H1 (cell line): ENCODE data around the gene NLK. TPM values are rescaled to one million over a fixed set of nuclear protein-coding genes. Genes with fewer than 3 reads are reported as not detected.

ENCODE experiments used
- CTCF ChIA-PET: fragments of 300-600 bp; sonication (Branson Sonifier 250); formaldehyde crosslinking; loops from one replicate; lab custom pipeline; 2021; ENCODE audit not compliant: partially characterized antibody; lab: Charles Lee
- POLR2A ChIA-PET: fragments of 300-600 bp; sonication (Branson Sonifier 250); formaldehyde crosslinking; loops from one replicate; lab custom pipeline; 2021; ENCODE audit warnings: inconsistent platforms; ENCODE audit not compliant: partially characterized antibody; lab: Charles Lee
- DNase-seq, 2 experiments: peaks; one replicate each; pipeline versions ENCODE4 v3.0.0 to v3.0.0-alpha.2; 2010 to 2022; ENCODE audit warnings: low spot score in 2 of 2, low read depth in 1 of 2, mixed read lengths in 1 of 2
- FAIRE-seq: peaks from 2 replicates; lab custom pipeline; 2011; peaks lifted over from hg19 to GRCh38; lab: Jason Lieb, UNC
- H2AFZ ChIP-seq: 2 replicates; pipeline ENCODE4 v1.8.1; 2012; ENCODE audit warnings: low read length, inconsistent platforms
- H2AK5ac ChIP-seq: 2 replicates; pipeline ENCODE4 v1.6.1; 2013; ENCODE audit warnings: low read depth, low read length
- H2BK120ac ChIP-seq: replicated peaks from 2 replicates; pipeline ENCODE3; 2013; ENCODE audit warnings: low read depth, low read length, inconsistent platforms
- H2BK12ac ChIP-seq: 2 replicates; pipeline ENCODE4 v1.6.1; 2013; ENCODE audit warnings: low read depth, low read length
- H2BK15ac ChIP-seq: 2 replicates; pipeline ENCODE4 v1.6.1; 2013; ENCODE audit warnings: low read length
- H2BK20ac ChIP-seq: 2 replicates; pipeline ENCODE4 v1.6.1; 2013; ENCODE audit warnings: low read length
- H2BK5ac ChIP-seq: 2 replicates; pipeline ENCODE4 v1.6.1; 2013; ENCODE audit warnings: low read depth, low read length
- H3K14ac ChIP-seq: 2 replicates; pipeline ENCODE4 v1.6.1; 2013; ENCODE audit warnings: inconsistent platforms; ENCODE audit not compliant: insufficient read length
- H3K18ac ChIP-seq: 2 replicates; pipeline ENCODE4 v1.6.1; 2013; ENCODE audit warnings: low read length; ENCODE audit errors: extremely low read depth
- H3K23ac ChIP-seq: 2 replicates; pipeline ENCODE4 v1.6.1; 2013; ENCODE audit warnings: inconsistent platforms; ENCODE audit not compliant: insufficient read length
- H3K23me2 ChIP-seq: 2 replicates; pipeline ENCODE4 v1.6.1; 2013; ENCODE audit warnings: low read depth, low read length
- H3K27ac ChIP-seq: 2 replicates; pipeline ENCODE4 v1.6.1; 2011; ENCODE audit warnings: low read depth, low read length, inconsistent platforms
- H3K27me3 ChIP-seq, 4 experiments: replicated peaks in 1 of 4; 1 replicate in 1 of 4; 2 replicates in 3 of 4; pipeline versions ENCODE4 v1.6.1 to v1.8.1; 2011 to 2013; ENCODE audit warnings: low read length in 3 of 4, mild to moderate bottlenecking in 3 of 4, inconsistent platforms in 2 of 4, mixed read lengths in 2 of 4, moderate library complexity in 1 of 4; ENCODE audit not compliant: control insufficient read depth in 3 of 4, insufficient read depth in 3 of 4; ENCODE audit errors: extremely low read depth in 1 of 4
- H3K36me3 ChIP-seq, 4 experiments: 2 replicates each; pipeline versions ENCODE4 v1.6.1 to v1.8.1; 2011 to 2013; ENCODE audit warnings: mild to moderate bottlenecking in 4 of 4, low read length in 3 of 4, moderate library complexity in 2 of 4, control low read depth in 1 of 4, inconsistent platforms in 1 of 4; ENCODE audit not compliant: insufficient read depth in 4 of 4, control insufficient read depth in 2 of 4
- H3K4ac ChIP-seq: replicated peaks from 2 replicates; pipeline ENCODE3; 2013; ENCODE audit warnings: low read length, low read depth, mixed read lengths, inconsistent platforms; ENCODE audit not compliant: insufficient read length
- H3K4me1 ChIP-seq, 4 experiments: replicated peaks in 1 of 4; 1 replicate in 1 of 4; 2 replicates in 3 of 4; pipeline versions ENCODE4 v1.6.1 to v1.8.1; 2011 to 2013; ENCODE audit warnings: low read length in 3 of 4, inconsistent platforms in 2 of 4, mixed read lengths in 1 of 4; ENCODE audit not compliant: insufficient read depth in 4 of 4, control insufficient read depth in 3 of 4
- H3K4me2 ChIP-seq, 2 experiments: 2 replicates each; pipeline versions ENCODE4 v1.6.1 to v1.8.1; 2011 to 2013; ENCODE audit warnings: low read depth in 2 of 2, low read length in 2 of 2, control low read depth in 1 of 2, inconsistent platforms in 1 of 2, mild to moderate bottlenecking in 1 of 2; ENCODE audit not compliant: insufficient read depth in 1 of 2
- H3K4me3 ChIP-seq, 4 experiments: fragments of 200-600, 300-600 bp in 1 of 4; sonication (generic), shearing (Covaris generic), sonication (Bioruptor Twin) in 1 of 4; 2 replicates each; pipeline versions ENCODE4 v1.5.1 to v1.8.1; 2011 to 2016; ENCODE audit warnings: low read length in 4 of 4, low read depth in 3 of 4, control low read depth in 2 of 4, inconsistent platforms in 2 of 4, mild to moderate bottlenecking in 2 of 4, mixed read lengths in 1 of 4, moderate library complexity in 1 of 4; ENCODE audit not compliant: insufficient read depth in 2 of 4; ENCODE audit errors: extremely low read depth in 1 of 4
- H3K56ac ChIP-seq: replicated peaks from 2 replicates; pipeline ENCODE3; 2013; ENCODE audit warnings: low read depth, mild to moderate bottlenecking, mixed read lengths, low read length, inconsistent platforms; ENCODE audit not compliant: insufficient read length
- H3K79me1 ChIP-seq: 2 replicates; pipeline ENCODE4 v1.6.1; 2013; ENCODE audit warnings: low read depth, low read length, control low read depth
- H3K79me2 ChIP-seq, 2 experiments: 2 replicates each; pipeline versions ENCODE4 v1.6.1 to v1.8.1; 2012 to 2013; ENCODE audit warnings: low read length in 2 of 2, mild to moderate bottlenecking in 2 of 2, inconsistent platforms in 1 of 2; ENCODE audit not compliant: insufficient read depth in 2 of 2, control insufficient read depth in 1 of 2
- H3K9ac ChIP-seq, 4 experiments: replicated peaks in 1 of 4; 1 replicate in 1 of 4; 2 replicates in 3 of 4; pipeline versions ENCODE4 v1.6.1 to v1.8.1; 2011 to 2013; ENCODE audit warnings: low read depth in 3 of 4, low read length in 3 of 4, control low read depth in 2 of 4, mild to moderate bottlenecking in 2 of 4, moderate library complexity in 2 of 4, inconsistent platforms in 1 of 4; ENCODE audit errors: extremely low read depth in 1 of 4
- H3K9me3 ChIP-seq, 2 experiments: 2 replicates each; pipeline versions ENCODE4 v1.6.1 to v1.8.1; 2012 to 2013; ENCODE audit warnings: mild to moderate bottlenecking in 2 of 2, moderate library complexity in 2 of 2, control low read depth in 1 of 2, inconsistent platforms in 1 of 2, low read depth in 1 of 2, low read length in 1 of 2, mixed read lengths in 1 of 2; ENCODE audit not compliant: insufficient read depth in 2 of 2
- H4K20me1 ChIP-seq, 2 experiments: replicated peaks in 1 of 2; 2 replicates each; pipeline versions ENCODE3 to v1.8.1; 2011 to 2013; ENCODE audit warnings: inconsistent platforms in 2 of 2, low read length in 2 of 2, mild to moderate bottlenecking in 1 of 2; ENCODE audit not compliant: insufficient read depth in 2 of 2, control insufficient read depth in 1 of 2
- H4K5ac ChIP-seq: 2 replicates; pipeline ENCODE4 v1.6.1; 2013; ENCODE audit warnings: low read length, low read depth, mixed read lengths, inconsistent platforms; ENCODE audit not compliant: insufficient read length
- H4K8ac ChIP-seq: 2 replicates; pipeline ENCODE4 v1.8.0; 2013; ENCODE audit warnings: mild to moderate bottlenecking, moderate library complexity, low read length, inconsistent platforms; ENCODE audit not compliant: insufficient read depth; ENCODE audit errors: extremely low read depth
- H4K91ac ChIP-seq: replicated peaks from 2 replicates; pipeline ENCODE3; 2013; ENCODE audit warnings: low read length, mixed read lengths, inconsistent platforms; ENCODE audit not compliant: insufficient read length
- KDM1A ChIP-seq: fragments of 200-600, 300-600 bp; sonication (generic); IDR thresholded peaks from 2 replicates; pipeline ENCODE4 v1.7.1; 2016; ENCODE audit warnings: mild to moderate bottlenecking, low read length, borderline replicate concordance
- MAFK ChIP-seq: IDR thresholded peaks from 2 replicates; pipeline ENCODE4 v1.6.1; 2012; ENCODE audit warnings: low read depth, mild to moderate bottlenecking, improper control_type of control experiment, low read length
- POLR2A ChIP-seq, 2 experiments: IDR thresholded peaks; 1 replicate in 1 of 2; 2 replicates in 1 of 2; pipeline ENCODE4 v1.6.1; 2011; ENCODE audit warnings: low read depth in 2 of 2, low read length in 2 of 2, mild to moderate bottlenecking in 2 of 2; ENCODE audit errors: control extremely low read depth in 1 of 2
- RNF2 ChIP-seq: fragments of 200-900, 300-1000 bp; sonication (generic); IDR thresholded peaks from 2 replicates; pipeline ENCODE4 v1.7.1; 2016; ENCODE audit warnings: borderline replicate concordance, low read depth, mild to moderate bottlenecking, antibody characterized with exemption, low read length; ENCODE audit not compliant: poor library complexity, severe bottlenecking; ENCODE audit errors: missing control alignments
- SIN3A ChIP-seq, 2 experiments: IDR thresholded peaks in 1 of 2; conservative IDR thresholded peaks in 1 of 2; 2 replicates each; pipeline ENCODE4 v1.6.1; 2011 to 2012; ENCODE audit warnings: low read length in 2 of 2, improper control_type of control experiment in 1 of 2, low read depth in 1 of 2, mild to moderate bottlenecking in 1 of 2
- ZNF274 ChIP-seq: IDR thresholded peaks from 2 replicates; pipeline ENCODE4 v1.7.0; 2012; ENCODE audit warnings: low read length, borderline replicate concordance; ENCODE audit errors: extremely low read depth
- WGBS, 2 experiments: shearing (Covaris generic) in 1 of 2; methylation state at CpG; one replicate each; pipeline versions ENCODE4 v1.1.6 to v1.1.7; 2013 to 2015; ENCODE audit warnings: low lambda C conversion rate in 2 of 2, mixed read lengths in 2 of 2, inconsistent platforms in 1 of 2, low coverage in 1 of 2, missing lambda C conversion rate in 1 of 2; ENCODE audit not compliant: insufficient replicate concordance in 2 of 2, insufficient coverage in 1 of 2, insufficient read length in 1 of 2; ENCODE audit errors: extremely low coverage in 1 of 2, missing lambda C conversion rate in 1 of 2; 5-methylcytosine and 5-hydroxymethylcytosine counted together
- polyA plus RNA-seq, 7 experiments: library from polyadenylated mRNA; depleted of rRNA in 3 of 7; stranded (reverse) in 5 of 7; unstranded in 2 of 7; fragments of >200 nt in 5 of 7; fragments of 200-250 nt in 2 of 7; gene quantifications; 1 replicate in 5 of 7; 2 replicates in 1 of 7; 4 replicates in 1 of 7; pipeline versions ENCODE4 v1.2.1 to v1.2.3, GENCODE V29; 2011 to 2013; ENCODE audit warnings: missing spikeins in 2 of 7, mixed read lengths in 2 of 7
- total RNA-seq: library from RNA; stranded (reverse); fragmentation: NEBNext Ultra II Directional; extraction: Animal tissue kit (Norgen Biotek cat#: 25700); gene quantifications from 2 replicates; pipeline ENCODE4 v1.2.1, GENCODE V29; 2021

NLK gene
- total and polyA plus RNA-seq, 2 of the 8 experiments (the other 6 are each of a cell fraction or from before 2014, with no cell fraction given), result 30.8 to 49.9 TPM

DNA sequence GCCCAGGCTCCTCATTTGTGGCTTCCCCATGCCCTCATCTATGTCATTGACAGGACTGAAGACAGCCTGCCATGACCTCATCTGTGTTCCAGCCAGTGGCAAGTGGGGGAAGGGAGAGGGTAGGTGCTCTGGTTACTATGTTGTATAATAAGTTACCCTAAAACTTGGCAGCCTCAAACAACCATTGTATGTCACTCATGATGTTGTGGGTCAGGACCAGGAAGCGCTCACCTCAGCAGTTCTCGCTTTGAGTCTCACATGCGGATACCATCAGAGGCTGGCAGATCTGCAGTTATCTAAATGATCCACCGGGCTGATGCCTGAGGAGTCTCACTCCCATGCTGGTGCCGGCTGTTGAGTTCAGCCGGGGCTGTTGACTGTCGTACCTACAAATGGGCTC lies 187.5 kb downstream of the NLK start:
- no peak overlapping the region; the same call in 1 of the 2 replicates for H3K18ac ChIP-seq
- H3K79me2 ChIP-seq, result no peaks in the 10 kb centered on the region
- peak overlapping the region; percentile 63; the same call in 1 of the 2 replicates for H2BK12ac ChIP-seq
- no peak overlapping the region for H3K9ac ChIP-seq
- H3K4me2 ChIP-seq, result peak overlapping the region in 1 of 2 experiments; percentile 48; a peak in 2 of 4 replicates
- H4K91ac ChIP-seq, result no peak overlapping the region
- H3K79me1 ChIP-seq, result no peaks in the 10 kb centered on the region
- H3K4me1 ChIP-seq, result peaks cover 10 to 31% (median 11%) of the 10 kb centered on the region in 4 experiments
- CTCF ChIA-PET, result interaction anchor here (0.6 to 17.5 kb wide), 10 partner anchors 15 to 336 kb away, joined by 3 to 266 read pairs (median 5); partner anchors contain the start of gene LYRM9
- H3K23me2 ChIP-seq, result peaks cover 11% of the 10 kb centered on the region
- no peak overlapping the region for H3K14ac ChIP-seq
- H3K23ac ChIP-seq, result no peak overlapping the region
- H3K9me3 ChIP-seq, result no peaks in the 10 kb centered on the region; a peak in 1 of 4 replicates
- H3K27ac ChIP-seq, result no peak overlapping the region
- H2BK120ac ChIP-seq, result no peak overlapping the region
- FAIRE-seq, result no peak
- no peak overlapping the region for H3K4me3 ChIP-seq
- H2AFZ ChIP-seq, result 0 out of 2 replicates have a peak overlapping the region, but pooled peaks have one; percentile 1
- POLR2A ChIA-PET, result interaction anchor here (0.8 kb wide), 1 partner anchor 136 kb away, joined by 4 read pairs; no protein-coding TSS in a partner anchor
- H2BK5ac ChIP-seq, result peak overlapping the region; percentile 63; the same call in 1 of the 2 replicates
- no peaks in the 10 kb centered on the region for H4K20me1 ChIP-seq
- no peaks in the 10 kb centered on the region for H3K36me3 ChIP-seq
- H2BK20ac ChIP-seq, result 0 out of 2 replicates have a peak overlapping the region, but pooled peaks have one; percentile 34
- no peaks in the 10 kb centered on the region for H3K27me3 ChIP-seq
- 0 out of 2 replicates have a peak overlapping the region, but pooled peaks have one; percentile 11 for H2AK5ac ChIP-seq
- H3K56ac ChIP-seq, result no peak overlapping the region
- TF ChIP-seq ZNF274, result no peak
- no peak for TF ChIP-seq POLR2A (IDR thresholded peaks at IDR 0.05; ENCODE audit: control extremely low read depth in 1 of 2, low read depth in 2 of 2, low read length in 2 of 2)
- TF ChIP-seq MAFK, result 0 out of 2 replicates have a peak, but pooled peaks have one; percentile 11
- TF ChIP-seq RNF2, result no peak
- no peak for TF ChIP-seq SIN3A (conservative IDR thresholded peaks at IDR 0.05 in 1 of 2, IDR thresholded peaks at IDR 0.05 in 1 of 2; ENCODE audit: low read depth in 1 of 2, low read length in 2 of 2)
- TF ChIP-seq KDM1A, result no peak
- no peak overlapping the region for H4K8ac ChIP-seq
- H2BK15ac ChIP-seq, result peak overlapping the region; percentile 18; the same call in 1 of the 2 replicates
- no peak overlapping the region for H4K5ac ChIP-seq
- DNase-seq, result no peak
- 74% methylated on average over 7 of the region's 7 CpGs; no CpG with 5 or more reads in 1 of the 2 experiments for WGBS, 2 experiments
- no peak overlapping the region for H3K4ac ChIP-seq
